ENCODE results near the gene USP10.

GRCh38 chr16:84749815-84750214 lies 50.0 kb downstream of the USP10 start:
- TF ChIP-seq GATA2 (IDR thresholded peaks at IDR 0.05; ENCODE audit: low read depth, low read length), result no peak
- TF ChIP-seq GATA3 (IDR thresholded peaks at IDR 0.05; ENCODE audit: low read depth, low read length), result no peak
